HEK293 (cell line): ENCODE results near the gene DSTN.
A peak's percentile ranks its signal among the peaks of the same experiment; 100 is the strongest.

ENCODE experiments used
- OSR2 ChIP-seq: fragments of 450-650 bp; formaldehyde crosslinking; IDR thresholded peaks from 2 replicates; pipeline ENCODE4 v1.5.1; 2016; ENCODE audit warnings: missing biosample characterization, missing genetic modification characterization
- REST ChIP-seq: fragments of 450-650 bp; formaldehyde crosslinking; IDR thresholded peaks from 2 replicates; pipeline ENCODE4 v1.5.1; 2016; ENCODE audit warnings: missing biosample characterization, missing genetic modification characterization
- ZBTB11 ChIP-seq: fragments of 450-650 bp; formaldehyde crosslinking; conservative IDR thresholded peaks from 2 replicates; pipeline ENCODE4 v1.5.1; 2016; ENCODE audit warnings: low read depth, missing biosample characterization, missing genetic modification characterization
- ZBTB48 ChIP-seq: fragments of 450-650 bp; formaldehyde crosslinking; IDR thresholded peaks from 2 replicates; pipeline ENCODE4 v1.5.1; 2016; ENCODE audit warnings: missing biosample characterization, missing genetic modification characterization
- ZBTB8A ChIP-seq: fragments of 450-650 bp; formaldehyde crosslinking; IDR thresholded peaks from 2 replicates; pipeline ENCODE4 v1.5.1; 2016; ENCODE audit warnings: missing biosample characterization, missing genetic modification characterization
- ZNF174 ChIP-seq: fragments of 450-650 bp; formaldehyde crosslinking; IDR thresholded peaks from 2 replicates; pipeline ENCODE4 v1.5.0; 2017; ENCODE audit warnings: missing biosample characterization, mild to moderate bottlenecking, missing genetic modification characterization
- ZNF24 ChIP-seq: fragments of 450-650 bp; formaldehyde crosslinking; IDR thresholded peaks from 2 replicates; pipeline ENCODE4 v1.5.1; 2016; ENCODE audit warnings: missing biosample characterization, missing genetic modification characterization
- ZNF488 ChIP-seq: fragments of 450-650 bp; formaldehyde crosslinking; IDR thresholded peaks from 2 replicates; pipeline ENCODE4 v1.5.1; 2016; ENCODE audit warnings: missing biosample characterization, missing genetic modification characterization
- ZNF645 ChIP-seq: fragments of 450-650 bp; formaldehyde crosslinking; IDR thresholded peaks from 2 replicates; pipeline ENCODE4; 2016; ENCODE audit warnings: missing biosample characterization, missing genetic modification characterization
- ZNF777 ChIP-seq: fragments of 450-650 bp; formaldehyde crosslinking; IDR thresholded peaks from 2 replicates; pipeline ENCODE4 v1.5.1; 2017; ENCODE audit warnings: missing biosample characterization, missing genetic modification characterization, borderline replicate concordance
- TF ChIP-seq, protein P1 (sequence below): fragments of 450-650 bp; formaldehyde crosslinking; IDR thresholded peaks from 2 replicates; pipeline ENCODE4 v1.5.1; 2016; ENCODE audit warnings: missing biosample characterization, missing genetic modification characterization

GRCh38 chr20:17530716-17531664, 38.9 kb upstream of the DSTN start, which contains the start of gene BFSP1:
- TF ChIP-seq ZBTB48 (tag by site-specific recombination): 0 out of 2 replicates have a peak, but pooled peaks have one; percentile 35
- TF ChIP-seq OSR2 (tag by site-specific recombination): peak; percentile 81
- no peak for TF ChIP-seq ZNF777 (tag by site-specific recombination)
- no peak for TF ChIP-seq REST (tag by site-specific recombination)
- TF ChIP-seq, protein P1, sequence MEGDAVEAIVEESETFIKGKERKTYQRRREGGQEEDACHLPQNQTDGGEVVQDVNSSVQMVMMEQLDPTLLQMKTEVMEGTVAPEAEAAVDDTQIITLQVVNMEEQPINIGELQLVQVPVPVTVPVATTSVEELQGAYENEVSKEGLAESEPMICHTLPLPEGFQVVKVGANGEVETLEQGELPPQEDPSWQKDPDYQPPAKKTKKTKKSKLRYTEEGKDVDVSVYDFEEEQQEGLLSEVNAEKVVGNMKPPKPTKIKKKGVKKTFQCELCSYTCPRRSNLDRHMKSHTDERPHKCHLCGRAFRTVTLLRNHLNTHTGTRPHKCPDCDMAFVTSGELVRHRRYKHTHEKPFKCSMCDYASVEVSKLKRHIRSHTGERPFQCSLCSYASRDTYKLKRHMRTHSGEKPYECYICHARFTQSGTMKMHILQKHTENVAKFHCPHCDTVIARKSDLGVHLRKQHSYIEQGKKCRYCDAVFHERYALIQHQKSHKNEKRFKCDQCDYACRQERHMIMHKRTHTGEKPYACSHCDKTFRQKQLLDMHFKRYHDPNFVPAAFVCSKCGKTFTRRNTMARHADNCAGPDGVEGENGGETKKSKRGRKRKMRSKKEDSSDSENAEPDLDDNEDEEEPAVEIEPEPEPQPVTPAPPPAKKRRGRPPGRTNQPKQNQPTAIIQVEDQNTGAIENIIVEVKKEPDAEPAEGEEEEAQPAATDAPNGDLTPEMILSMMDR (tag by site-specific recombination): no peak
- no peak for TF ChIP-seq ZBTB11
- no peak for TF ChIP-seq ZNF645 (tag by site-specific recombination)
- TF ChIP-seq ZNF488: no peak
- TF ChIP-seq ZBTB8A: peak; percentile 51
- TF ChIP-seq ZNF24: no peak
- no peak for TF ChIP-seq ZNF174
